ENCODE data around the gene ARL6IP1.
A peak's percentile ranks its signal among the peaks of the same experiment; 100 is the strongest.

The ARL6IP1 gene

GRCh38 chr16:18829251-18829650 is 27.9 kb upstream of the ARL6IP1 start:
- H3K4me1 ChIP-seq (ENCODE audit: control insufficient read depth, insufficient read depth, low read length), result no peaks in the 10 kb centered on the region
- no CpG with 5 or more reads among the region's 6 CpGs for WGBS (ENCODE audit: insufficient coverage, insufficient read length)
- H3K9me3 ChIP-seq (ENCODE audit: control insufficient read depth, insufficient read depth, low read length), result no peaks in the 10 kb centered on the region
- H3K36me3 ChIP-seq (ENCODE audit: control insufficient read depth, insufficient read depth, low read length), result peaks cover 21% of the 10 kb centered on the region; the same call in 1 of the 2 replicates
- no peak for DNase-seq (ENCODE audit: low read depth, low spot score)
- H3K27me3 ChIP-seq (ENCODE audit: control insufficient read depth, insufficient read depth, low read length), result no peaks in the 10 kb centered on the region
- no peak overlapping the region for H3K27ac ChIP-seq (ENCODE audit: low read length)
- no peak overlapping the region for H3K4me3 ChIP-seq (ENCODE audit: low read length)

GRCh38 chr16:18827890-18828289 is 26.5 kb upstream of the ARL6IP1 start:
- Histone ChIP-seq H3K27me3 (ENCODE audit: control insufficient read depth, insufficient read depth, low read length) (no peaks in the 10 kb centered on the region), H3K36me3 (ENCODE audit: control insufficient read depth, insufficient read depth, low read length) (peaks cover 18% of the 10 kb centered on the region; the same call in 1 of the 2 replicates), H3K4me1 (ENCODE audit: control insufficient read depth, insufficient read depth, low read length) (no peaks in the 10 kb centered on the region), H3K9me3 (ENCODE audit: control insufficient read depth, insufficient read depth, low read length) (no peaks in the 10 kb centered on the region), H3K27ac (ENCODE audit: low read length) (no peak overlapping the region), H3K4me3 (ENCODE audit: low read length) (no peak overlapping the region)
- no CpG with 5 or more reads among the region's 4 CpGs for WGBS (ENCODE audit: insufficient coverage, insufficient read length)
- no peak for DNase-seq (ENCODE audit: low read depth, low spot score)

GRCh38 chr16:18816286-18816685 is 14.9 kb upstream of the ARL6IP1 start:
- WGBS (ENCODE audit: insufficient coverage, insufficient read length), result no CpG with 5 or more reads among the region's 3 CpGs

GRCh38 chr16:18811925-18812324 is 10.6 kb upstream of the ARL6IP1 start:
- H3K36me3 ChIP-seq (ENCODE audit: control insufficient read depth, insufficient read depth, low read length), result peaks cover 23% of the 10 kb centered on the region; the same call in 1 of the 2 replicates
- H3K4me1 ChIP-seq (ENCODE audit: control insufficient read depth, insufficient read depth, low read length), result no peaks in the 10 kb centered on the region
- H3K27ac ChIP-seq (ENCODE audit: low read length), result no peak overlapping the region
- no peaks in the 10 kb centered on the region for H3K27me3 ChIP-seq (ENCODE audit: control insufficient read depth, insufficient read depth, low read length)
- no peaks in the 10 kb centered on the region for H3K9me3 ChIP-seq (ENCODE audit: control insufficient read depth, insufficient read depth, low read length)
- DNase-seq (ENCODE audit: low read depth, low spot score), result no peak
- WGBS (ENCODE audit: insufficient coverage, insufficient read length), result no CpG with 5 or more reads among the region's 3 CpGs
- H3K4me3 ChIP-seq (ENCODE audit: low read length), result no peak overlapping the region

More at GRCh38 chr16:18816286-18816685, 14.9 kb upstream of the ARL6IP1 start:
- DNase-seq (ENCODE audit: low read depth, low spot score), result no peak
- no peak overlapping the region for H3K27ac ChIP-seq (ENCODE audit: low read length)
- no peaks in the 10 kb centered on the region for H3K9me3 ChIP-seq (ENCODE audit: control insufficient read depth, insufficient read depth, low read length)
- H3K27me3 ChIP-seq (ENCODE audit: control insufficient read depth, insufficient read depth, low read length), result no peaks in the 10 kb centered on the region
- H3K4me3 ChIP-seq (ENCODE audit: low read length), result no peak overlapping the region
- H3K36me3 ChIP-seq (ENCODE audit: control insufficient read depth, insufficient read depth, low read length), result peaks cover 15% of the 10 kb centered on the region; the same call in 1 of the 2 replicates
- no peaks in the 10 kb centered on the region for H3K4me1 ChIP-seq (ENCODE audit: control insufficient read depth, insufficient read depth, low read length)

GRCh38 chr16:18809165-18809564 is 7.8 kb upstream of the ARL6IP1 start:
- DNase-seq (ENCODE audit: low read depth, low spot score), result no peak
- no peaks in the 10 kb centered on the region for H3K9me3 ChIP-seq (ENCODE audit: control insufficient read depth, insufficient read depth, low read length)
- peaks cover 20% of the 10 kb centered on the region; the same call in 1 of the 2 replicates for H3K36me3 ChIP-seq (ENCODE audit: control insufficient read depth, insufficient read depth, low read length)
- no peaks in the 10 kb centered on the region for H3K4me1 ChIP-seq (ENCODE audit: control insufficient read depth, insufficient read depth, low read length)
- H3K27me3 ChIP-seq (ENCODE audit: control insufficient read depth, insufficient read depth, low read length), result no peaks in the 10 kb centered on the region
- no CpG with 5 or more reads among the region's 13 CpGs for WGBS (ENCODE audit: insufficient coverage, insufficient read length)
- H3K27ac ChIP-seq (ENCODE audit: low read length), result no peak overlapping the region
- H3K4me3 ChIP-seq (ENCODE audit: low read length), result no peak overlapping the region

GRCh38 chr16:18805257-18805773 is 4.0 kb upstream of the ARL6IP1 start:
- WGBS (ENCODE audit: insufficient coverage, insufficient read length), result no CpG with 5 or more reads among the region's 2 CpGs
- H3K27ac ChIP-seq (ENCODE audit: low read length), result no peak overlapping the region
- DNase-seq (ENCODE audit: low read depth, low spot score), result no peak
- no peak overlapping the region for H3K4me3 ChIP-seq (ENCODE audit: low read length)
- no peaks in the 10 kb centered on the region for H3K4me1 ChIP-seq (ENCODE audit: control insufficient read depth, insufficient read depth, low read length)
- H3K9me3 ChIP-seq (ENCODE audit: control insufficient read depth, insufficient read depth, low read length), result no peaks in the 10 kb centered on the region
- H3K36me3 ChIP-seq (ENCODE audit: control insufficient read depth, insufficient read depth, low read length), result peaks cover 10% of the 10 kb centered on the region; the same call in 1 of the 2 replicates
- H3K27me3 ChIP-seq (ENCODE audit: control insufficient read depth, insufficient read depth, low read length), result no peaks in the 10 kb centered on the region

- H3K9me3 ChIP-seq (ENCODE audit: control insufficient read depth, insufficient read depth, low read length), result no peaks in the 10 kb centered on the region
- H3K27ac ChIP-seq (ENCODE audit: low read length), result no peak overlapping the region
- no peak for DNase-seq (ENCODE audit: low read depth, low spot score)
- WGBS (ENCODE audit: insufficient coverage, insufficient read length), result no CpG with 5 or more reads among the region's 3 CpGs
- H3K4me3 ChIP-seq (ENCODE audit: low read length), result no peak overlapping the region
- H3K4me1 ChIP-seq (ENCODE audit: control insufficient read depth, insufficient read depth, low read length), result no peaks in the 10 kb centered on the region
- H3K36me3 ChIP-seq (ENCODE audit: control insufficient read depth, insufficient read depth, low read length), result peaks cover 9% of the 10 kb centered on the region; the same call in 1 of the 2 replicates
- H3K27me3 ChIP-seq (ENCODE audit: control insufficient read depth, insufficient read depth, low read length), result no peaks in the 10 kb centered on the region
These were observed 3.2 kb upstream of the ARL6IP1 start for GRCh38 chr16:18804540-18804939.

GRCh38 chr16:18803569-18804462 is 2.5 kb upstream of the ARL6IP1 start:
- no CpG with 5 or more reads among the region's 5 CpGs for whole genome bisulfite sequencing (ENCODE audit: insufficient coverage, insufficient read length)
- H3K27me3 ChIP-seq (ENCODE audit: control insufficient read depth, insufficient read depth, low read length), result no peaks in the 10 kb centered on the region
- no peaks in the 10 kb centered on the region for H3K4me1 ChIP-seq (ENCODE audit: control insufficient read depth, insufficient read depth, low read length)
- no peak for DNase-seq (ENCODE audit: low read depth, low spot score)
- H3K36me3 ChIP-seq (ENCODE audit: control insufficient read depth, insufficient read depth, low read length), result peaks cover 2% of the 10 kb centered on the region; the same call in 1 of the 2 replicates
- H3K4me3 ChIP-seq (ENCODE audit: low read length), result no peak overlapping the region
- H3K9me3 ChIP-seq (ENCODE audit: control insufficient read depth, insufficient read depth, low read length), result no peaks in the 10 kb centered on the region
- H3K27ac ChIP-seq (ENCODE audit: low read length), result no peak overlapping the region

- Histone ChIP-seq H3K4me1 (ENCODE audit: control insufficient read depth, insufficient read depth, low read length) (no peaks in the 10 kb centered on the region), H3K4me3 (ENCODE audit: low read length) (no peak overlapping the region)
- no CpG with 5 or more reads among the region's 16 CpGs for WGBS (ENCODE audit: insufficient coverage, insufficient read length)
These were observed 1.5 kb upstream of the ARL6IP1 start for GRCh38 chr16:18802767-18803343.

GRCh38 chr16:18800775-18801144 is 589 bp downstream of the ARL6IP1 start:
- DNase-seq (ENCODE audit: low read depth, low spot score), result no peak
- Histone ChIP-seq H3K27ac (ENCODE audit: low read length) (no peak overlapping the region), H3K36me3 (ENCODE audit: control insufficient read depth, insufficient read depth, low read length) (no peaks in the 10 kb centered on the region; the same call in 1 of the 2 replicates), H3K9me3 (ENCODE audit: control insufficient read depth, insufficient read depth, low read length) (no peaks in the 10 kb centered on the region), H3K4me1 (ENCODE audit: control insufficient read depth, insufficient read depth, low read length) (no peaks in the 10 kb centered on the region), H3K4me3 (ENCODE audit: low read length) (peak overlapping the region; percentile 85), H3K27me3 (ENCODE audit: control insufficient read depth, insufficient read depth, low read length) (no peaks in the 10 kb centered on the region)
- no CpG with 5 or more reads among the region's 15 CpGs for WGBS (ENCODE audit: insufficient coverage, insufficient read length)

More at GRCh38 chr16:18802767-18803343, 1.5 kb upstream of the ARL6IP1 start:
- no peak for DNase-seq (ENCODE audit: low read depth, low spot score)
- Histone ChIP-seq H3K36me3 (ENCODE audit: control insufficient read depth, insufficient read depth, low read length) (no peaks in the 10 kb centered on the region), H3K27me3 (ENCODE audit: control insufficient read depth, insufficient read depth, low read length) (no peaks in the 10 kb centered on the region), H3K9me3 (ENCODE audit: control insufficient read depth, insufficient read depth, low read length) (no peaks in the 10 kb centered on the region), H3K27ac (ENCODE audit: low read length) (no peak overlapping the region)

All from iPS DF 6.9 (cell line).